B cell (primary cell): ENCODE measurements around the gene BBX. TPM values are rescaled to one million over a fixed set of nuclear protein-coding genes. Genes with fewer than 3 reads are reported as not detected.

Experiments used
- ATAC-seq: fragments of 200-7000 bp; cut with Tn5 transposase; one replicate; pipeline ENCODE4 v1.10.0; 2021; ENCODE audit warnings: low read depth, mild to moderate bottlenecking, moderate number of reproducible peaks, moderate library complexity
- CTCF ChIA-PET: fragments of 350-600 bp; sonication (Branson Sonifier 250); formaldehyde crosslinking; loops from one replicate; lab custom pipeline; 2021; ENCODE audit warnings: antibody characterized with exemption, inconsistent platforms; lab: Charles Lee
- POLR2A ChIA-PET: fragments of 350-600 bp; sonication (Branson Sonifier 250); formaldehyde crosslinking; loops from one replicate; lab custom pipeline; 2021; ENCODE audit warnings: antibody characterized with exemption; lab: Charles Lee
- DNase-seq: peaks from one replicate; pipeline ENCODE4 v3.0.0; 2013
- H2AFZ ChIP-seq: 2 replicates; pipeline ENCODE4 v1.6.1; 2012; ENCODE audit warnings: mild to moderate bottlenecking, low read depth, low read length; ENCODE audit not compliant: insufficient read depth, poor library complexity, severe bottlenecking
- H3K27ac ChIP-seq, 2 donors: 1 replicate in 1 of 2; 2 replicates in 1 of 2; pipeline ENCODE4 v1.5.1; 2012 to 2013; ENCODE audit warnings: low read length in 2 of 2, mild to moderate bottlenecking in 2 of 2, moderate library complexity in 1 of 2
- H3K27me3 ChIP-seq, 4 experiments: fragments of 200-600 bp in 1 of 4; sonication (generic) in 1 of 4; replicated peaks in 1 of 4; 1 replicate in 2 of 4; 2 replicates in 2 of 4; pipeline versions ENCODE4 v1.6.1 to v1.7.0; 2013 to 2016; ENCODE audit warnings: low read length in 3 of 4, mild to moderate bottlenecking in 2 of 4, mixed read lengths in 1 of 4, moderate library complexity in 1 of 4; ENCODE audit not compliant: insufficient read depth in 4 of 4, control insufficient read depth in 3 of 4; ENCODE audit errors: control extremely low read depth in 1 of 4
- H3K36me3 ChIP-seq, 2 experiments: replicated peaks in 1 of 2; 1 replicate in 1 of 2; 2 replicates in 1 of 2; pipeline versions ENCODE4 v1.6.1 to v1.7.1; 2013; ENCODE audit warnings: low read length in 1 of 2; ENCODE audit not compliant: insufficient read depth in 2 of 2, control insufficient read depth in 1 of 2; ENCODE audit errors: control extremely low read depth in 1 of 2, extremely low read depth in 1 of 2
- H3K4me1 ChIP-seq, 2 donors: fragments of 200-600 bp in 1 of 2; sonication (generic) in 1 of 2; 1 replicate in 1 of 2; 2 replicates in 1 of 2; pipeline versions ENCODE4 v1.5.1 to v1.6.1; 2013 to 2017; ENCODE audit warnings: low read length in 2 of 2; ENCODE audit not compliant: control insufficient read depth in 2 of 2, insufficient read depth in 2 of 2
- H3K4me2 ChIP-seq: replicated peaks from 2 replicates; pipeline ENCODE3; 2012; ENCODE audit warnings: mild to moderate bottlenecking, low read depth, low read length; ENCODE audit not compliant: poor library complexity, severe bottlenecking
- H3K4me3 ChIP-seq, 5 experiments: fragments of 200-600 bp in 1 of 5; sonication (generic) in 1 of 5; 1 replicate in 3 of 5; 2 replicates in 2 of 5; pipeline versions ENCODE4 v1.5.1 to v1.7.0; 2011 to 2016; ENCODE audit warnings: low read length in 4 of 5, mild to moderate bottlenecking in 4 of 5, low read depth in 2 of 5, control low read depth in 1 of 5, moderate library complexity in 1 of 5; ENCODE audit not compliant: insufficient read depth in 1 of 5; ENCODE audit errors: control extremely low read depth in 1 of 5, extremely low read depth in 1 of 5
- H3K79me2 ChIP-seq: fragments of 200-600 bp; sonication (generic); one replicate; pipeline ENCODE4 v1.6.0; 2016; ENCODE audit warnings: low read length; ENCODE audit not compliant: control insufficient read depth, insufficient read depth
- H3K9ac ChIP-seq: fragments of 200-600 bp; sonication (generic); 2 replicates; pipeline ENCODE4 v1.6.1; 2017; ENCODE audit warnings: mild to moderate bottlenecking, low read length, moderate library complexity
- H3K9me3 ChIP-seq, 3 donors: one replicate each; pipeline versions ENCODE4 v1.6.1 to v1.7.1; 2013; ENCODE audit warnings: low read length in 2 of 3; ENCODE audit not compliant: control insufficient read depth in 2 of 3, insufficient read depth in 1 of 3; ENCODE audit errors: control extremely low read depth in 1 of 3
- H4K20me1 ChIP-seq: 2 replicates; pipeline ENCODE4 v1.6.0; 2012; ENCODE audit warnings: mild to moderate bottlenecking, low read length; ENCODE audit not compliant: insufficient read depth, control insufficient read depth, poor library complexity, severe bottlenecking
- H3K27ac Mint-ChIP-seq: one replicate; pipeline ENCODE4 v1.8.0; 2021; ENCODE audit warnings: mixed read lengths
- H3K27me3 Mint-ChIP-seq: one replicate; pipeline ENCODE4 v1.8.0; 2021; ENCODE audit warnings: mixed read lengths
- H3K4me1 Mint-ChIP-seq: one replicate; pipeline ENCODE4 v1.8.0; 2021; ENCODE audit warnings: mixed read lengths
- H3K4me3 Mint-ChIP-seq: one replicate; pipeline ENCODE4 v1.8.0; 2021; ENCODE audit warnings: mixed read lengths
- H3K9me3 Mint-ChIP-seq: one replicate; pipeline ENCODE4 v1.8.0; 2022; ENCODE audit warnings: mixed read lengths; ENCODE audit not compliant: insufficient read depth
- EZH2 ChIP-seq: IDR thresholded peaks from 2 replicates; pipeline ENCODE4 v1.6.1; 2012; ENCODE audit warnings: borderline replicate concordance, low read depth, mild to moderate bottlenecking, moderate library complexity, low read length; ENCODE audit not compliant: insufficient read depth, poor library complexity, severe bottlenecking
- WGBS: methylation state at CpG from one replicate; pipeline ENCODE4 v1.1.5; 2013; ENCODE audit warnings: missing lambda C conversion rate; ENCODE audit not compliant: insufficient coverage; 5-methylcytosine and 5-hydroxymethylcytosine counted together
- intact Hi-C: fragments of 100-400 bp; cut with micrococcal nuclease; formaldehyde crosslinking; loops from one replicate; pipeline ENCODE4 v1.10.0; 2022
- polyA plus RNA-seq: library from polyadenylated mRNA; depleted of rRNA; stranded (reverse); fragments of >200 nt; gene quantifications from 2 replicates; pipeline ENCODE4 v1.2.3, GENCODE V29; 2012
- total RNA-seq, 2 donors: library from RNA; stranded (reverse); fragments of 120-200 nt in 1 of 2; gene quantifications; 1 replicate in 1 of 2; 2 replicates in 1 of 2; pipeline versions ENCODE4 v1.2.3 to v1.2.4, GENCODE V29; 2013 to 2022
- TF ChIP-seq, protein P1 (sequence below): fragments of 200-600 bp; IDR thresholded peaks from one replicate; pipeline ENCODE4 v1.8.0; 2022; ENCODE audit warnings: antibody characterized with exemption, mild to moderate bottlenecking

The BBX gene
- total and polyA plus RNA-seq, 2 donors (not counting 1 experiment from before 2014, with no cell fraction given): 27.8 to 133 TPM

DNA sequence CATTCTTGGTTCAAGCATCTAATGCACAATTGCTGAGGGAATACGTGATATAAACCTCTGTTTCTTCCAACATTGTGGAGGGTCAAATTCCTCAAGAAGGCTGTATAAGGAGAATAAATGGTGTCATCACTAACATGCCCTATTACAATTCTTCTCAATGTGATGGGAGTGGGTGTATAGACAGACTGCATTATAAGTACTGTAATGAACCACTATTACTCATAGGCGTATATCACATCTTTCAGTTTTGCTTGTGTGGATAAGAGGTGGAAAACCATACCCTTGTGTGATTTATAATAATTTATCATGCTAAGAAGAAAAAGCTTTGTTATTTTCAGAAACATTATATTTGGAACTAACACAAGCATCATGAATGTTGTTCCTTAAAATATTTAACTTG, 35.3 kb upstream of the BBX start:
- no peak overlapping the region for H3K4me3 ChIP-seq
- H3K4me2 ChIP-seq: no peak overlapping the region
- POLR2A ChIA-PET: no interaction called here
- no peaks in the 10 kb centered on the region for H3K79me2 ChIP-seq
- Mint-ChIP-seq H3K4me1 (no peaks in the 10 kb centered on the region), H3K27me3 (no peaks in the 10 kb centered on the region), H3K4me3 (no peak overlapping the region), H3K27ac (no peak overlapping the region), H3K9me3 (no peaks in the 10 kb centered on the region)
- TF ChIP-seq, protein P1, sequence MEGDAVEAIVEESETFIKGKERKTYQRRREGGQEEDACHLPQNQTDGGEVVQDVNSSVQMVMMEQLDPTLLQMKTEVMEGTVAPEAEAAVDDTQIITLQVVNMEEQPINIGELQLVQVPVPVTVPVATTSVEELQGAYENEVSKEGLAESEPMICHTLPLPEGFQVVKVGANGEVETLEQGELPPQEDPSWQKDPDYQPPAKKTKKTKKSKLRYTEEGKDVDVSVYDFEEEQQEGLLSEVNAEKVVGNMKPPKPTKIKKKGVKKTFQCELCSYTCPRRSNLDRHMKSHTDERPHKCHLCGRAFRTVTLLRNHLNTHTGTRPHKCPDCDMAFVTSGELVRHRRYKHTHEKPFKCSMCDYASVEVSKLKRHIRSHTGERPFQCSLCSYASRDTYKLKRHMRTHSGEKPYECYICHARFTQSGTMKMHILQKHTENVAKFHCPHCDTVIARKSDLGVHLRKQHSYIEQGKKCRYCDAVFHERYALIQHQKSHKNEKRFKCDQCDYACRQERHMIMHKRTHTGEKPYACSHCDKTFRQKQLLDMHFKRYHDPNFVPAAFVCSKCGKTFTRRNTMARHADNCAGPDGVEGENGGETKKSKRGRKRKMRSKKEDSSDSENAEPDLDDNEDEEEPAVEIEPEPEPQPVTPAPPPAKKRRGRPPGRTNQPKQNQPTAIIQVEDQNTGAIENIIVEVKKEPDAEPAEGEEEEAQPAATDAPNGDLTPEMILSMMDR: no peak
- no peak for TF ChIP-seq EZH2
- H3K36me3 ChIP-seq: no peaks in the 10 kb centered on the region
- H3K27ac ChIP-seq: no peak overlapping the region
- H3K27me3 ChIP-seq: no peaks in the 10 kb centered on the region
- WGBS: no CpG with 5 or more reads among the region's 2 CpGs
- DNase-seq: no peak
- H3K9me3 ChIP-seq: no peaks in the 10 kb centered on the region
- intact Hi-C loops: no loop called here
- no peak overlapping the region for H3K9ac ChIP-seq
- H2AFZ ChIP-seq: no peak overlapping the region
- H4K20me1 ChIP-seq: no peaks in the 10 kb centered on the region
- CTCF ChIA-PET: no interaction called here
- no peaks in the 10 kb centered on the region for H3K4me1 ChIP-seq
- ATAC-seq: no peak

DNA sequence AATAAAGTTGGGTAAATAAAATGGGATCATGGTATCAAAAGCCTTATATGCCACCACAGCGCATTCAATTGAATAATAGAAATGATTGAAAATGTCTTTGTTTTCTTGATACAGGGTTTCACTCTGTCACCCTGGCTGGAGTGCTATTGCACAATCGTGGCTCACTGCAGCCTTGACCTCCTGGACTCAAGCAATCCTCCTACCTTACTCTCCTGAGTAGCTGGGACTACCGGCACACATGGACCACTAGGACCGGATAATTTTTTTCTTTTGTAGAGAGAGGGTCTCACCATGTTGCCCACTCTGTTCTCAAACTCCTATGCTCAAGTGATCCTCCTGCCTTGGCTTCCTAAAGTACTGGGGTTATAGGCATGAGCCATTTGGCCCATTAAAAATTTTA, 33.8 kb upstream of the BBX start:
- ChIA-PET CTCF (no interaction called here), POLR2A (no interaction called here)
- no peak overlapping the region for H3K27ac Mint-ChIP-seq
- H3K9ac ChIP-seq: no peak overlapping the region
- H3K4me3 ChIP-seq: no peak overlapping the region
- no peaks in the 10 kb centered on the region for H3K4me1 ChIP-seq
- H3K9me3 Mint-ChIP-seq: no peaks in the 10 kb centered on the region
- no peaks in the 10 kb centered on the region for H3K9me3 ChIP-seq
- TF ChIP-seq, protein P1: no peak
- no peak for TF ChIP-seq EZH2
- intact Hi-C loops: no loop called here
- H3K79me2 ChIP-seq: no peaks in the 10 kb centered on the region
- DNase-seq (no peak), ATAC-seq (no peak)
- H3K4me2 ChIP-seq: no peak overlapping the region
- H4K20me1 ChIP-seq: no peaks in the 10 kb centered on the region
- H3K36me3 ChIP-seq: no peaks in the 10 kb centered on the region
- H3K4me1 Mint-ChIP-seq: no peaks in the 10 kb centered on the region
- WGBS: 83% methylated on average over 1 of the region's 4 CpGs
- H3K27me3 Mint-ChIP-seq: peaks cover 4% of the 10 kb centered on the region
- peaks cover 0 to 3% (median 0%) of the 10 kb centered on the region in 4 experiments for H3K27me3 ChIP-seq
- no peak overlapping the region for H3K27ac ChIP-seq
- no peak overlapping the region for H2AFZ ChIP-seq
- H3K4me3 Mint-ChIP-seq: no peak overlapping the region
